Hepatocyte (in vitro differentiated cells): ENCODE data around the gene WNT7B.

Experiments used
- CTCF ChIP-seq: fragments of 200-600 bp; sonication (generic); IDR thresholded peaks from 2 replicates; pipeline ENCODE4 v1.5.1; 2016; ENCODE audit warnings: antibody characterized with exemption, mild to moderate bottlenecking; ENCODE audit not compliant: poor library complexity
- EZH2 ChIP-seq: fragments of 200-600 bp; sonication (generic); IDR thresholded peaks from 2 replicates; pipeline ENCODE4 v1.6.1; 2016; ENCODE audit warnings: antibody characterized with exemption, mild to moderate bottlenecking, borderline replicate concordance
- EZH2phosphoT487 ChIP-seq: fragments of 200-600 bp; sonication (generic); IDR thresholded peaks from one replicate; pipeline ENCODE4 v1.6.1; 2018; ENCODE audit warnings: antibody characterized with exemption, mild to moderate bottlenecking, low read depth, moderate library complexity; ENCODE audit not compliant: unreplicated experiment, severe bottlenecking

GRCh38 chr22:45969414-45969799 is 7.6 kb downstream of the WNT7B start:
- TF ChIP-seq CTCF (no peak), EZH2 (no peak), EZH2phosphoT487 (no peak)
